NCI-H1105 treated with DMSO at 0.1 percent for 48 hours (cell line): Measurements from ENCODE around the gene ARHGAP23.
"Not testable (repeated sequence)": the region's sequence is repeated elsewhere in the genome, so short reads cannot be mapped to it uniquely, and the experiment has no call there.

Source experiments
- DNase-seq: peaks from one replicate; lab custom pipeline; 2025; lab: John Stamatoyannopoulos, UW

Gene ARHGAP23

DNA sequence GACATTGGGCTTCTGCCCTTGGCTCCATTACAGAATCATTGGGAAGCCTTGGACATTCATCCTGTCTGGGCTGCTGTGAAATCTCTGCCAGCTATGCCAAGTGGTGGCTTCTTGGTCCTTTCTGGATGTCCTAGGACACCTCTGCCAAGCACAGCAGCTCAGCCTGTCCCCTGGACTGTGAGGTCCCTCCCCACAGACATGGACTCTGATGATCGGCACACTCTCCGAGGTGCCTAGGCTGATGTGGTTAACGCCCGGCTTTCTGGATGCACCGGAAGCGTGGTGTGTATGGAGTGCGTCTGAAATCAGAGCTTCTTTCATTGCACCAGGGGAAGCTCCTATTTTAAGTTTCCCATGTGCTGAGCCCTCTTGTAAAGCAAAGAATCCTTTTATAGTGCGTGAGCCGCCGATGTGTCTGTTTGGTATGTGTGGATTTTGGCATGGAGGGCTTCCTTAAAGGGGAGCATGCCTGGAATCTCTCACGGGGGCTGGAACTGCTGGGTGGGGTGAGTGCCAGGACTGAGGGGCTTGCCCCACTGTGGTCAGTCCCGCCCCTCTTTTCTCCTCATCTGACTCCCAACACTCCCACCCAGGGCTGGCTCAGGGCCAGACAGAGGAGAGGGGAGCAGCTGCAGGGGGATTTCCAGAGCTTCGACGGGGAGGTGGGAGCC is 7.0 kb upstream of the ARHGAP23 start:
- DNase-seq, result no peak

DNA sequence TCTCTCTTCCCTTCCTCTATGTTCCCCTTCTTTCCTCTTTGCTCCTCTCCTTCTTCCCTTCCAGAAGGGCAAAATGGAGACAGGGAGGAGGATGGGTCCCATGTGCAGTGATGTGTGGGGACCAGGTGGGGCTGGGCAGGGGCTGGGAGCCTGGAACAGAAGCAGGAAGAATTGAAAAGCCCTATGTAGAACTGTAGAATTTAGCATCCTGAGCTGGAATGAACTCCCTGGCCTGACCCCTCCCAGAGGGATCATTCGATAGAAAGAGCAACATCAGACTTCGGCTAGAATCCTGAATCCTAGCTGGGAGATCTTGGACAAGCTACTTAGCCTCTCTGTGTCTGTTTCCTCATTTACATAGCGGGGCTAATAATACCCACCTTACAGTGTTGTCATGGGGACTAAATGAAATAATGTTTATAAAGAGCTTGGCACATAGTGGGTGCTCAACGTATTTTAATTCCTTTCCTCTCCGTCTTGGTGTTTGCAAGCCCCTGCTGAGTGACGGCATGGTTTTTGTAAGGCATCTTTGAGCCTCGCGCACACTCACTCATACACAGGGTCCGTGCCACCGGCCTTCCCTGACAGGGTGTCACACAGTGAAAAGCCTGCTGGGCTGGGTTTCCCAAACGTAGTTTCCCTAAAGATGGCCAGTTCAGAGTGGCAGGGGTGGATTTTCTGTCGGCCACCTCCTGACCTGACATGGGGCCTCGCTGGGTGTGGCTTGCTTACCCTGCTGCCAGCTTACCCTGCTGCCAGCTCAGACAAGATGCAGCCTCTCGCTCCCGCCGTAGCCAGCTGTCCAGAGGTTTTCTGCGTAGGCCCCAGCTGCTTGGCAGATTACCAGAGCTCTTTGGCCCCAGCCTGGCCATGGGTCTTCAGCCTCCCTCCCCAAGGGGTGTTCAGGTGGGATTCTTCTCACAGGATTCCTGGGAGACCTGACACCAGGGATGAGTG is 6.1 kb upstream of the ARHGAP23 start:
- DNase-seq, result no peak

DNA sequence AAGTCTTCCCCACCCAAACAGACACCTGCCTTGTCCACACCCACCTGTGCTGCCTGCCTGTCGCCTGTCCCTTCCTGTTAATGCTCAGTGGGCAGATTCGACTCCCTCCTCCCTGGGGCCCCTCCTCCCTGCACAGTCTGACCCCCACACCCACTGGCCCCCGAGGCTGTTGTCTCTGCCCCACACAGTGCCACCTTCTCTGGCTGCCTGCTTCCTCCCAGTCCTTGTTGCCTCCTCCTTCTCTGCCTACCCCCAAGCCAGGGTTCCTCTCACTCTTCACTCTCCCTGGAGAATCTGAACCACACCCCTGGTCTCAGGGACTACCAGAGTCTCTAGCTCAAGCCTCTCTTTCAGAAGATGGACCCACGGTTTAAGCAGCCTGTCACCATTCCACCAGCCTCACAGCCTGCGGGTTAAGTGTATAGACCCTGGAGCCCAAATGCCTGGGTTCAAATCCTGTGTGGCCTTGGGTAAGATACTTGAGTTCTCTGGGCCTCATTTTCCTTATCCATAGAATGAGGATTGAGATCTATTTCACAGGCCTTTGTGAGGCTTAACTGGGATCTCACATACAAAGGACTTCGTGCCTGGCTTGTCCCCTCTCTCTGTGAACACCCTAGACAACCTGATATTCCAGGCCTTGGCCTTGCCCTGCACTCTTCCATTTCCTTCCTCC is 3.8 kb upstream of the ARHGAP23 start:
- DNase-seq, result no peak

DNA sequence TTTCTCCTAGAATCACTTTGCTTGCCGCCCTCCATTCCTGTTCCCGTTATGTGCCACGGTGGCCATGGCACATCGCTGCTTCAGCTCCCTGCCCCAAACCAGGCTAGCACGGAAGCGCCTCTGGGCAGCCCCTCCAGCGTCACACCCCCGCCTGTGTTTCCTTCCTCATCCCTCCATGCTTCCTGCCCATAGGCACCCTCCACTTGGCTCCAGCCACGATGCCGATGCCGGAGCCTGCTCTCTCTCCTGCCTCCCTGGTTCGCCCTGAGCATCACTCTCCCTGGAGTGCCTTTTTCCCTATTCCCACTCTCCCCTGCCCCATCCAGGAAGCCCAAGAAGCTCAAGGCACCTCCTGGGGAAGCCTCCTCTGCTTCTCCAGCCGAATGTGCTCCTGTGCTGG is 3.2 kb upstream of the ARHGAP23 start:
- no peak for DNase-seq

DNA sequence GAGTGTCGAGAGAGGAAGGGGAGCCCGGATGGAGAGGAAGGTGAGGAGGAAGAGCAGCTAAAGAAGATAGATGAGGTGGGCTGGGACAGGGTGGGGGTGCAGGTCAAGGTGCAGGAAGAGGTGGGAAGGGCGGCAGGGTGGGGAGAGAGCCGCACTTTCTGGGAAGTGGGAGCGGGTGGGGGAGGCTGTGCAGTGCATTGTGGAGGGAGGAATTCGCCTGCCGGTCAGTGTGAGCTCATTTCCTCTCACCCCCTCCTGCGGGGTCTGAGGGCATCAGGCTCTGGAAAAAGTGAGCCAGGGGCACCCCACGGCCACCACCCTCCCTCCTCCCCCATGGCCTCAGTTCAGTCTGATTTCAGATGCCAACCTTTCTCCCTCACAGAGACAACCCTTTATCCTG is 2.5 kb upstream of the ARHGAP23 start:
- no peak for DNase-seq

DNA sequence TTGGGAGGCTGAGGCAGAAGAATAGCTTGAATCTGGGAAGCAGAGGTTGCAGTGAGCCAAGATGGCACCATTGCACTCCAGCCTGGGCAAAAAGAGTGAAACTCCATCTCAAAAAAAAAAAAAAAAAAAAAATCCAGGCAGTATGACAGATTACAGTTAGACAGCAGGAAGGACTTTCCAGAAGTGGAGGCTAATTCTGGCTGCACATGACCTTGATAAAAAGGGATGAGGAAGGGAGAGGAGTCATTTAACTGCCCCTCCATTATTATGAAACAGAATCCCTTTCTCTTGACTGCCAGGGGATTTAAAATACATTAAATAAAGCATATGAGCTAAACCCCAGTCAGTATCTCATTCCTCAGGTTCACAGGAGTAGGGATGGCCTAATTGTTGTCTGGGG is 1.8 kb upstream of the ARHGAP23 start:
- no peak for DNase-seq

DNA sequence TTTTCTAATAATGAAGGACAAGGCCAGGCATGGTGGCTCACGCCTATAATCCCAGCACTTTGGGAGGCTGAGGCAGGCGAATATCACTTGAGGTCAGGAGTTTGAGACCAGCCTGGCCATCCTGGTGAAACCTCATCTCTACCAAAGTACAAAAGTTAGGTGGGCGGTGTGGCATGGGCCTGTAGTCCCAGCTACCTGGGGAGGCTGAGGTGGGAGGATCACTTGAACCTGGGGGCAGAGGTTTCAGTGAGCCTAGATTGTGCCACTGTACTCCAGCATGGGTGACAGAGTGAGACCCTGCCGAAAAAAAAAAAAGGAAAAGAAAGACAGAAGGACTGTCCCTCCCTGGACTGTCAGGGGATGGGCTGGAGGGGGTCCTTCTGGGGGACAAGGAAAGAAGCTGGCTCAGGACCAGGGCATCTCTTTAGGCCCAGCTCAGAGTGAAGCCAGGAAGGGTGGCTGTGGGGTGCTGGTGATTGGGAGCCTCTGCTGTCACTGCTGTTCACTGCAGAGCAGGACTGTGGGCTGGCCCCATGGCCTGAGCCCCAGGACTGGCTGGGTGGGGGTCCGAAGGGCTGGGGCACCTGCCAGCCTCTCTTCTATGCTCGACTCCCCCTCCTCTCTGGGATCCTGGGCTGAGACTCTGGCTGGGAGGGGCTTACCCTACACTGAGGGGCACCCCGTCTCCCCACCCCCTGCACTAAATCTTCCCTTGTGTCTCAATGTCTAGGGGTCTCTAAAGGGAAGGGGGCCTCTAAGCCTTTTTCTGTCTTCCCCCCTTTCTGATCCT is 909 bp upstream of the ARHGAP23 start:
- DNase-seq, result no peak

DNA sequence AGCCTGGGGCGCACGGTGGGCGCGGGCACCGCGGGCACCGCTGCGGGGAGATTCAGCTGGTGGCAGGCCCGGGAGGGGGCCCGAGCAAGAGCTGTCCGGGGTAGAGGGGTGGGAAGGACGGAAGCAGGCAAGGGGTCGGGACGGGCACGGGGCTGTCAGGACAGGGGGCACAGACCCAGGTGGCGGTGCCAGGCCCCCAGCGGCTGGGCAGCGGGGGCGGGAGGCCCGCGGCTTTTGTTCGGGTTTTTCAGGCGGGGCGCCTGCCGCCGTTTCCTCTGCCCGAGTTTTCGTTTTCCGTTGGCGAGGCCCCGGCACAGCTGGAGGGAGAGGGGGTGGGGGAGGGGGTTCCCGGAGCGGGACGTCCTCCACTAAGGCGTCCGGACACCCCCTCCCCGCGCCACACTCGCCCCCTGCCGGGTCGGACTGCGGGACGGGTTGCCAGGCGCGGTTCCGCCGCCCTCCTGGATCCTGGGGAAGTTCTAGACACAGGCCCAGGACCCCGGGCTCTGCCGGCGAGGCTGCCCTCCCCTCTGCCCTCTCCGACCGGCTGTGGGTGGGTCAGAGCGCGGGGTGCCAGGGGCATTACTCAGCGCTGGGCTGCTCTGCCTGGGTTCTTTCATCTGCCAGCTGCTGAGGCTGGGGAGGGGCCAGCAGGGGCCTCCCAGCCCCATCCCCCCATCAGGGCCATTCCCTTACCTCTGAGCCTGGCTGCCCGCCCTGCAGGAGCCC is 543 bp downstream of the ARHGAP23 start:
- DNase-seq, result no peak

DNA sequence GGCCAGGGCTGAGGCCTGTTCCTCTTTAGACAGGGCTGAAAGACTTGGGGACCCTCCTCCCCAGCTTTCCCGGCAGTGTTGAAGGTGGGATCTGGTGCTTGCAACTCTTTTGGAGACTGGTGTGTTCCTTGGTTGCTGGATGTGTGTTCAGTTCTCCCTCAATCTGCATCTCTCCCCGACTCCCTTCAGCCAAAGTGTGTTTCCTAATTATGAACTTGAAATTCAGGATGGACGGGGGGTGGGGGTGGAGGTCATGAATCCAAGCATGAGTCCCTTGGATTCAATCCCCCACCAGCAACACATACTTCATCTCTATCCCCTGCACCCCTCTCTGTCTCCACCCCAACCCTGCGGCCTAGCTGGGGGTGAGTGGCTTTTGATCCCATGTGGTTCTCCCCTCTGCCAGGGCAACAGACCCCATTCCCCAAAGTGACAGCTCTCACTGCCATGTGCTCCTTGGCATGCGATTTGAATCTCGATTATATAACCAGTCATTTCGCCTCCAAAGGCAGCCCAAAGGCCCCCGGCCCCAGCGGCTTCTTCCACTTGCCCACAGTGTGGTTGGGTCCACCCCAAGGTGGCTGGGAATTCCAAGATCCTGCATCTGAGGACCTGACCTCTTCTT is 1.3 kb downstream of the ARHGAP23 start:
- no peak for DNase-seq

DNA sequence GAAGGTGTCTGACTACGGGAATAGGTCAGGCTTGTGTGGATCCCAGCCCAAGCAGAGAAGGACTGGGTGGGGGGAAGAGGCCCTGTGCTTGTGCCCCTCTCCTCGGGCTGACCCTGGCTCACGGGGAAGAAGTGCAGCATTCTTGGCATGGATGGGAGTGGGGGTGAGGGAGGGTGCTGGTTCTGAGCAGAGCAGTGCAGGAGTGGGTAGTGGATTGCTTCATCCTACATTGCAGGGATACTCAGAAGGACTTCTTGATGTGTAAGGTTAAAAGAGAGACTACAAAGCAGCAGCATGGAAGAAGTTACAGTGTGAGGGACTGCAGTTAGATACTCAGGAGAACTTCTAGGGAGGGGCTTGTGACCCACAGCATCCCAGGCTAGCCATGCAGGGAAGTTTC is 2.1 kb downstream of the ARHGAP23 start:
- DNase-seq, result no peak

DNA sequence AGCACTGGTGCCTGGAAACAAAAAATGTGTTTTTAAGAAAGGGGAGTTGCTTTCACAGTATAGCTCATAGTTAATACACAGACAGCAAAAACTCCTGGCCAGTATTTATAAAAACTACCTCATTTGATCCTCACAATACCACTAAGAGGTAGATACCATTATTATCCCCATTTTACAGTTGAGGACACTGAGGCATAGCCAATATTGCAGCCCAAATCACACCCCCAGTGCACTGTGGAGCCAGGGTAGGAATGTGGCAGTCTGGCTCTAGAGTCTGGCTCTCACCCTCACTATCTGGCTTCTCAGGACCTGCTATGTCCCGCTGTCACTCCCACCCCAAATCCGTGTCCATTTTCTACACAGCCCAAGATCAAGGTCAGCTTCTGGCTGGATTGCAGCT is 2.6 kb downstream of the ARHGAP23 start:
- no peak for DNase-seq

DNA sequence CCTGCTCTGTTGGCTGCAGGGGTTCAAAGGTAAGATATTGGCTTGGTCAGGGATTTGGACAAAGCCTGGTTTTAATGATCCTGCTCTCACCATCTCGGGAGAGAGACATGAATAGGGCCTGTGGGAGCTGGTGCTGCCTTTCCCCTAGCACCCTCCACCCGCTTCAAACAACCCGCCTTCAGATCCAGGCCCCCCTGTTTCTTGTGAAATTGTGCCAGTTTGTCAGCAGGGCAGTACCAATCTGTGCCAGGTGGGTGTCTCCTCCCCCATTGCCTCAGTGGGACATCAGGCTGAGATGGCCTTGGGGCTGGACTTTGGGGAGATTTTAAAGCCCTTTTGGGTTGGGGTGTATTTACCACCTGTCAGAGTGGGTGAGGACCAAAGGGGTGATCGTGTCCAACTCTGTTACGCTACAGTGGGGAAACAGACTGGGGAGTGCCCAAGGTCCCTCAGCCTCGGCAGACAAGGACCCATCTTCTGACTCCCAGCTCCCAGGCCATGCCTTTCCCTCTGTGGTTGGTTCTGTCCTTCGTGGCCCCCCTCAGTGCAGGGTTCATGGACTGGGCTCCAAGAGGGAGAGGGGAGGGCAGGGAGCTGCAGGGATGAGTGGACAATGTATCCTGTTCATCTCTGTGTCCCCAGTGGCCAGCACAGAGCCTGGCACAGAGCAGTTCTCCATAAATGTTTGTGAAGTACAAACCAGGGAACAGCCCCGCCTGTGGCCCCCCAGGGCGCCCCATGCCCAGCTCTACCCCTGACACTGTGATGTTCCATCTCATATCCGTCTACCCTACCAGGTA is 3.3 kb downstream of the ARHGAP23 start:
- DNase-seq, result no peak

DNA sequence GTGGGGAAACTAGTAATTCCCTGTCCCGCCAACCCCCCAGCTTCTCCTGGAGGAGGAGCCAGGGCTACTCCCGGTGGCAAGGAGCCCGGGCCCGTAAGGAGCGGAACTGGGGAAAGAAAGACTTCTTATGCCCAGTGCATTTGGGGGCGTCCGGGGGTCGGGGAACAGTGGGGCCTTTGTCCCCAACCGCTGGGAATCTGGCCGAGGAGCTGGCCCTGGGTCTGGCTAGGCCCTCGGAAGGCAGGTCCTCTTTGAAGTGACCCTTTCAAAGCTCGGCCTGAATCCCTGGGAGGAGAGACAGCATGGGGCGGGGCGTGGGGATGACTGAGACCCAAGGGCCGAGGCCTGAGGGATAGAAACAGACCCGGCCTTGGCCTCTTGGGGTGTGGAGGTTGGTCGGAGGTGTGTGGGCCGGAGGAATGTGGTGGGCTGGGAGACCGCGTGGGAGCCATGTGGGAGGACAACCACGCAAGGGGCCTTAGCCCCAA is 6.0 kb downstream of the ARHGAP23 start:
- no peak for DNase-seq

DNA sequence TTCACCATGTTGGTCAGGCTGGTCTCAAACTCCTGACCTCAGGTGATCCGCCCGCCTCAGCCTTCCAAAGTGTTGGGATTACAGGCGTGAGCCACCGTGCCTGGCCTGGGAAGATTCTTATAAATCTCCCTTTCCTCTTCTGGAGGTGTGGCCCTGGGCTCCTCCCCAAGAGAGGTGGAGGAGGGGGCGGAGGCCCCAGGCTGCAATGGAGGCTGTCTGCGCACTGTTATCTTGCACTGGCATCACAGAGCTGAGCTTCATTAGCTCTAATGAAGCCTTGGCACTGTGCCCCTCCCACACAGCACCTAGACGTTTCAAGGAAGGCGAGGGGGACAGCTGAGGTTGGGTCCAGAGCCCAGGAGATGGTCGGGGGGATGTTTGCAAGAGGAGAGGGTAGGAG is 7.5 kb downstream of the ARHGAP23 start:
- DNase-seq, result no peak

DNA sequence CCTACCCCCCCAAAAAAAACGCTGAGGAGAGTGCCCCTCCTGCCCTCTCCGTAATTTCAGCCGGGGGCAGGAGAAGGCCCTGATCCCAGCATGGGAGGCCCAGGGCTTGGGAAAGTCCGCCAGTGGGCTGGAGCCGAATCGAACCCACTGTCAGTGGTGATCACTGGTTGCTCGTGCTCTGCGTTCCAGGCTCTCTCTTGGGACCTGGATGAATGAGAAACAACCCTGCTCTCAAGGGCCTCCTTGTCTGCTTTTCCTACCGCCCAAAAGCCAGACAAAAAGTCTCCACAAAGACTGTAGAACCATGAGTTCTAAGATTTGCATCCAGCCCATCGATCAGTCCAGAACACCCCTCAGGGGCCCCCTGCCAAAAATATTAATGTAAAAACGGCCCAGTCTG is 8.1 kb downstream of the ARHGAP23 start:
- no peak for DNase-seq

DNA sequence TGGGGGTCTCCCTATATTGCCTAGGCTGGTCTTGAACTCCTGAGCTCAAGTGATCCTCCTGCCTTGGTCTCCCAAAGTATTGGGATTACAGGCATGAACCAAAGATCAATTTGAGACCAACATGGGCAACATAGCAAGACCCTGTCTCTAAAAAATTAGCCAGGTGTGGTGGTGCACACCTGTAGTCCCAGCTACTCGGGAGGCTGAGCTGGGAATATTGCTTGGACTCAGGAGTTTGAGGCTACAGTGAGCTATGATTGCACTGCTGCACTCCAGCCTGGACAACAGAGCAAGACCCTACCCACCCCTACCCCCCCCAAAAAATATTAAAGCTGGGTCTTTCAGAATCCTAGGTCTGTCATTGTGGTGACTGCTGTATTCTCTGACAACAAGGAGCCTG is 9.0 kb downstream of the ARHGAP23 start:
- DNase-seq, result not testable (repeated sequence)

DNA sequence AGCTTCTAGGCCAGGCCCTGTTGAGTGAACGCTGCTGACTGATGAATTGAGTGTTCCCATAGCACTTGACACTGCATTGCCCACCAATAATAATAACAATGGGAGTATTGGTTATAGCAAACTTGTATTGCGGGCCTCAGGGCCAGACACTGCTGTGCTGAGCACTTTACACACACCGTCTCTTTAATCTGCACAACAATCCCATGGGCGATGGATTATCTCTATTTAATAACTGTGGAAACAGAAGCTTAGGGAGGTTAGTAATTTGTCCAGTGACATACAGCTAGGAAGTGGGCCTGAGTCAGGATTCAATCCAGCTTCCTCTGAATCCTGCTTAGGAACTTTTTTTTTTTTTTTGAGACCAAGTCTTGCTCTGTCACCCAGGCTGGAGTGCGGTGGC is 11.2 kb downstream of the ARHGAP23 start:
- DNase-seq, result no peak

DNA sequence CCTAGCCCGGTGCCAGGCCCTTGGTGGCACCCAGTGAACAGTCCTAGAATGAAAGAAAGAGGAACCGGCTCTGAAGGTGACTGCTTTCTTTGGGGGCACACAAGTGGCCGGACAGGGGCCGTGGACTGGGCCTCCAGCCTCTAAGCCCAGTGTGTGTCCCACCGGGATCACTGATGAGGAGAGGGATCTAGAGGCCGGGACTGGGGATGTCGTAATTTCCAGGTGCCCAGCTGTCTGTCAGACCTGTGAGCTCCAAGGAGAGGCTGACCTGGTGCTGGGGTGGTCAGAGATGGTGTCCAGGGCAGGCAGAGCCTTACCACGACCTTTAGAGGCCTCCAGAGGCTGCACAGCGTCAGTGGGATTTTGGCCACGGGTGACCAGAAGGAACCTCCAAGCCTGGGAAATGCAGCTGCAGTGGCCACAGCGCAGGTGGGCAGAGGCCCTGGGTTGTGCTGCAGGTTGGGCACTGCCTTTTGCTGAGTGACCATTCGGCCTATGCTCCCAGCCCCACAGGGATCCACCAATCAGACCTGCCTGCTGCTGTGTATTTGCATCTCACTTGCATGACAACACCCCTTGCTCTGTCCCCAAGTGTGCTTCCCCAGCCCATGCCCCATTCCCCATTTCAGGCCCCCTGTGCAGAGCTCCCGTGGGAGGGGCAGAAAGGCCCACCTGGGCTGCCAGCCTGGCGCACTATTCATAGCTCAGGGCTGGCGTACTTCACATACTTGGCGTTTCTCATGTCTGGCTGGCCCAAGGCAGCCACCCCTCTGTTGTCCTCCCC is 12.5 kb downstream of the ARHGAP23 start:
- no peak for DNase-seq

DNA sequence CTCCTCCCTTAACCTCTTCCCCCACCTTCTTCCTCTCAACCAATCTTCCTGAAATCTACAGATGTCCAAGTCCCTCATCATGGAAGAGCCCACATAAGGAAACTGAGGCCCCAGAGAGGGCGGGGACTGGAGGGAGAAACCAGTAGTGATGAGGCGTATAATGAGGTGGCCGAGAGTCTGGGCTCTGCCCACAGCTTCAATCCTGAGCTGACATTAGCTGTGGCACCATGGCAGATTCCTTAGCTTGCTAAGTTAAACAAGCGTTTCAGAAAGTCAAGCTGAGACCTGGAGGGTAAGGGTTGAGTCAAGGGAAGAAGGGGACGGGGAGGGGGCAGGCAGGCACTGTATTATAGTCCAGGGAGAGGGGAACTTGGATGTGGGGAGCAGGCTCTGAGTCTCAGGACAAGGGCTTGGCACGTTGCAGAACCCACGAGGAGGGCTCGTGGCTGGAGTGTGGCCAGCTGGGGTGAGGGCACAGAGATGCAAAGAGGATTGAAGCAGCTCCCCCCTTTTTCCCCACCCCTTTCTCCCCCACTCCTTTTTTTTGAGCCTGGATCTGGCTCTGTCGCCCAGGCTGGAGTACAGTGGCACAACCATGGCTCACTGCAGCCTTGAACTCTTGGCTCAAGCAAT is 13.3 kb downstream of the ARHGAP23 start:
- DNase-seq, result no peak
